ENCODE results near the gene P2RY14.
"Not testable (repeated sequence)": the region's sequence is repeated elsewhere in the genome, so short reads cannot be mapped to it uniquely, and the experiment has no call there.

P2RY14 gene

GRCh38 chr3:151256749-151257148 is 21.6 kb downstream of the P2RY14 start:
- no peak for DNase-seq

GRCh38 chr3:151248772-151249337 is 29.5 kb downstream of the P2RY14 start:
- no peak for DNase-seq

GRCh38 chr3:151242006-151242405 is 36.3 kb downstream of the P2RY14 start:
- not testable (repeated sequence) for DNase-seq

GRCh38 chr3:151236736-151237135 is 41.6 kb downstream of the P2RY14 start:
- DNase-seq: no peak

GRCh38 chr3:151236316-151236715 is 42.0 kb downstream of the P2RY14 start:
- DNase-seq: no peak

- no peak for DNase-seq
These were observed 43.5 kb downstream of the P2RY14 start for GRCh38 chr3:151234825-151235224.

- no peak for DNase-seq
These were observed 45.4 kb downstream of the P2RY14 start for GRCh38 chr3:151232991-151233390.

GRCh38 chr3:151232403-151232802 is 45.9 kb downstream of the P2RY14 start:
- not testable (repeated sequence) for DNase-seq

- DNase-seq: no peak
These were observed 47.7 kb downstream of the P2RY14 start for GRCh38 chr3:151230646-151231045.

- peak; percentile 47 for DNase-seq
These were observed 49.7 kb downstream of the P2RY14 start for GRCh38 chr3:151228666-151229040.

- DNase-seq: peak; percentile 83
These were observed 50.3 kb downstream of the P2RY14 start for GRCh38 chr3:151227807-151228665.

- DNase-seq: no peak
These were observed 51.0 kb downstream of the P2RY14 start for GRCh38 chr3:151227266-151227806.

GRCh38 chr3:151226825-151227224 is 51.5 kb downstream of the P2RY14 start:
- DNase-seq: no peak

- no peak for DNase-seq
These were observed 52.2 kb downstream of the P2RY14 start for GRCh38 chr3:151226088-151226563.

- DNase-seq: no peak
These were observed 53.0 kb downstream of the P2RY14 start for GRCh38 chr3:151225040-151225975.

GRCh38 chr3:151224268-151224866 is 54.0 kb downstream of the P2RY14 start:
- no peak for DNase-seq

GRCh38 chr3:151219056-151219455 is 59.3 kb downstream of the P2RY14 start:
- DNase-seq: no peak

GRCh38 chr3:151218136-151218535 is 60.2 kb downstream of the P2RY14 start:
- no peak for DNase-seq

GRCh38 chr3:151216641-151217607 is 61.4 kb downstream of the P2RY14 start:
- DNase-seq: no peak

- no peak for DNase-seq
These were observed 63.9 kb downstream of the P2RY14 start for GRCh38 chr3:151214459-151214858.

GRCh38 chr3:151213881-151214280 is 64.5 kb downstream of the P2RY14 start:
- DNase-seq: no peak
